Thoracic aorta (tissue), 2 donors: Measurements from ENCODE around the gene SMIM1. TPM values are rescaled to one million over a fixed set of nuclear protein-coding genes. Genes with fewer than 3 reads are reported as not detected.

Experiments
- ATAC-seq: fragments of 150-250 bp; one replicate; pipeline ENCODE4 v1.8.0; 2017; ENCODE audit warnings: low read depth; ENCODE audit not compliant: insufficient number of reproducible peaks, low FRiP score
- DNase-seq: peaks from one replicate; pipeline ENCODE4 v3.0.0-alpha.2; 2020; ENCODE audit warnings: low spot score
- H3K27ac ChIP-seq, 2 donors: fragments of 200-600 bp; sonication (generic); 1 replicate in 1 of 2; 2 replicates in 1 of 2; pipeline ENCODE4 v1.5.1; 2016; ENCODE audit warnings: mild to moderate bottlenecking in 2 of 2, moderate library complexity in 2 of 2
- H3K27me3 ChIP-seq: fragments of 200-600 bp; sonication (generic); replicated peaks from 2 replicates; pipeline ENCODE4 v1.6.0; 2016; ENCODE audit warnings: mild to moderate bottlenecking; ENCODE audit not compliant: insufficient read depth
- H3K36me3 ChIP-seq: fragments of 200-600 bp; sonication (generic); one replicate; pipeline ENCODE4 v1.5.1; 2016
- H3K4me1 ChIP-seq, 2 donors: fragments of 200-600 bp; sonication (generic); 1 replicate in 1 of 2; 2 replicates in 1 of 2; pipeline versions ENCODE4 v1.5.1 to v1.6.0; 2016; ENCODE audit warnings: low read depth in 2 of 2, mild to moderate bottlenecking in 1 of 2; ENCODE audit not compliant: control insufficient read depth in 1 of 2
- H3K4me3 ChIP-seq: fragments of 200-600 bp; sonication (generic); 2 replicates; pipeline ENCODE4 v1.5.1; 2016; ENCODE audit warnings: mild to moderate bottlenecking
- H3K9me3 ChIP-seq: fragments of 200-600 bp; sonication (generic); 2 replicates; pipeline ENCODE4 v1.5.1; 2016
- CTCF ChIP-seq: fragments of 200-600 bp; sonication (generic); IDR thresholded peaks from one replicate; pipeline ENCODE4 v1.5.1; 2019; ENCODE audit warnings: antibody characterized with exemption
- total RNA-seq, 2 donors: library from RNA; depleted of rRNA; stranded (reverse); fragments of >200 nt; gene quantifications; one replicate each; pipeline versions ENCODE4 v1.1.0 to v1.2.3, GENCODE V29; 2016

Gene SMIM1
- total RNA-seq, 2 donors from 2014 or later = 2.6 to 4.6 TPM

- ATAC-seq (no peak), DNase-seq (no peak)
- TF ChIP-seq CTCF = no peak
- Histone ChIP-seq H3K36me3 (peaks cover 32% of the 10 kb centered on the region), H3K9me3 (no peaks in the 10 kb centered on the region), H3K4me1 (no peaks in the 10 kb centered on the region), H3K27me3 (no peaks in the 10 kb centered on the region), H3K27ac (no peak overlapping the region), H3K4me3 (no peak overlapping the region)
Measured at GRCh38 chr1:3816331-3817137, 44.0 kb downstream of the SMIM1 start.

- no peaks in the 10 kb centered on the region for H3K9me3 ChIP-seq
- no peak overlapping the region for H3K4me3 ChIP-seq
- no peak overlapping the region for H3K27ac ChIP-seq
- no peaks in the 10 kb centered on the region for H3K27me3 ChIP-seq
- TF ChIP-seq CTCF = no peak
- no peaks in the 10 kb centered on the region for H3K4me1 ChIP-seq
- DNase-seq = no peak
- peaks cover 38% of the 10 kb centered on the region for H3K36me3 ChIP-seq
- ATAC-seq = no peak
Measured at GRCh38 chr1:3817138-3817740, 44.7 kb downstream of the SMIM1 start.

GRCh38 chr1:3817821-3818597 is 45.5 kb downstream of the SMIM1 start:
- Histone ChIP-seq H3K4me3 (no peak overlapping the region), H3K27ac (no peak overlapping the region), H3K9me3 (no peaks in the 10 kb centered on the region), H3K36me3 (peaks cover 45% of the 10 kb centered on the region), H3K4me1 (no peaks in the 10 kb centered on the region), H3K27me3 (no peaks in the 10 kb centered on the region)
- TF ChIP-seq CTCF = no peak
- DNase-seq (no peak), ATAC-seq (no peak)

GRCh38 chr1:3819771-3820200 is 47.2 kb downstream of the SMIM1 start:
- no peak overlapping the region for H3K27ac ChIP-seq
- no peaks in the 10 kb centered on the region for H3K27me3 ChIP-seq
- no peak for TF ChIP-seq CTCF
- no peaks in the 10 kb centered on the region for H3K4me1 ChIP-seq
- H3K4me3 ChIP-seq = no peak overlapping the region
- no peak for DNase-seq
- H3K36me3 ChIP-seq = peaks cover 46% of the 10 kb centered on the region
- no peak for ATAC-seq
- H3K9me3 ChIP-seq = no peaks in the 10 kb centered on the region

GRCh38 chr1:3820316-3820715 is 47.8 kb downstream of the SMIM1 start:
- Histone ChIP-seq H3K27me3 (no peaks in the 10 kb centered on the region), H3K4me3 (no peak overlapping the region), H3K9me3 (no peaks in the 10 kb centered on the region), H3K27ac (no peak overlapping the region), H3K36me3 (peaks cover 40% of the 10 kb centered on the region), H3K4me1 (no peaks in the 10 kb centered on the region)
- no peak for TF ChIP-seq CTCF
- DNase-seq (no peak), ATAC-seq (no peak)
